ENCODE results near the gene SCGB1D1.
"Not testable (repeated sequence)": the region's sequence is repeated elsewhere in the genome, so short reads cannot be mapped to it uniquely, and the experiment has no call there.

DNA sequence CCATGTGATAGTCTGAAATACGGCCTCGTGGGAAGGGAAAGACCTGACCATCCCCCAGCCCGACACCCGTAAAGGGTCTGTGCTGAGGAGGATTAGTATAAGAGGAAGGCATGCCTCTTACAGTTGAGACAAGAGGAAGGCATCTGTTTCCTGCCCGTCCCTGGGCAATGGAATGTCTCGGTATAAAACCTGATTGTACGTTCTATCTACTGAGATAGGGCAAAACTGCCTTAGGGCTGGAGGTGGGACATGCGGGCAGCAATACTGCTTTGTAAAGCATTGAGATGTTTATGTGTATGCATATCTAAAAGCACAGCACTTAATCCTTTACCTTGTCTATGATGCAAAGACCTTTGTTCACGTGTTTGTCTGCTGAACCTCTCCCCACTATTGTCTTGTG lies 5.0 kb downstream of the SCGB1D1 start:
- TF ChIP-seq, protein P1, sequence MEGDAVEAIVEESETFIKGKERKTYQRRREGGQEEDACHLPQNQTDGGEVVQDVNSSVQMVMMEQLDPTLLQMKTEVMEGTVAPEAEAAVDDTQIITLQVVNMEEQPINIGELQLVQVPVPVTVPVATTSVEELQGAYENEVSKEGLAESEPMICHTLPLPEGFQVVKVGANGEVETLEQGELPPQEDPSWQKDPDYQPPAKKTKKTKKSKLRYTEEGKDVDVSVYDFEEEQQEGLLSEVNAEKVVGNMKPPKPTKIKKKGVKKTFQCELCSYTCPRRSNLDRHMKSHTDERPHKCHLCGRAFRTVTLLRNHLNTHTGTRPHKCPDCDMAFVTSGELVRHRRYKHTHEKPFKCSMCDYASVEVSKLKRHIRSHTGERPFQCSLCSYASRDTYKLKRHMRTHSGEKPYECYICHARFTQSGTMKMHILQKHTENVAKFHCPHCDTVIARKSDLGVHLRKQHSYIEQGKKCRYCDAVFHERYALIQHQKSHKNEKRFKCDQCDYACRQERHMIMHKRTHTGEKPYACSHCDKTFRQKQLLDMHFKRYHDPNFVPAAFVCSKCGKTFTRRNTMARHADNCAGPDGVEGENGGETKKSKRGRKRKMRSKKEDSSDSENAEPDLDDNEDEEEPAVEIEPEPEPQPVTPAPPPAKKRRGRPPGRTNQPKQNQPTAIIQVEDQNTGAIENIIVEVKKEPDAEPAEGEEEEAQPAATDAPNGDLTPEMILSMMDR (IDR thresholded peaks at IDR 0.05) = not testable (repeated sequence)
- TF ChIP-seq POLR2A (IDR thresholded peaks at IDR 0.05) = not testable (repeated sequence)
